ENCODE data around the gene NPAS3.

The NPAS3 gene

DNA sequence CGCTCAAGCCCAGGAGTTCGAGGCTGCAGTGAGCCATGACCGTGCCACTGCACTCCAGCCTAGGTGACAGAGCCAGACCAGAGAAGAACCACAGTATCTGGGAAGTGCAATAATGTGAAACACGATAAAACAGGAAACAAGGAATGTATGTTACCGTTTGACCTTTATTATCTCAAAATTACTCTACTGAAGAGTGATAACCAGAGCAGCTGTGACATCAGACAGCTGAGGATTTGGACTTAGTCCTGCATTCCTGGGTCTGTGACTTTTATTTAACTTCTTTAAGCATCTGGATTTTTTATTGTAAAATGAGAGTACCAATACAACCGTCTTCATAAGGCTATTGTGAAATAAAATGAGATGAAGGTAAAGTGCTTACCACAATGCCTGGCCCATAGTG is 806.5 kb downstream of the NPAS3 start:
- Histone ChIP-seq H3K27ac (replicated peaks) (no peak overlapping the region), H3K27me3 (ENCODE audit: insufficient read depth, poor library complexity, severe bottlenecking) (no peaks in the 10 kb centered on the region), H3K4me3 (replicated peaks; ENCODE audit: insufficient read depth, low read length) (no peak overlapping the region)
- TF ChIP-seq, protein P1, sequence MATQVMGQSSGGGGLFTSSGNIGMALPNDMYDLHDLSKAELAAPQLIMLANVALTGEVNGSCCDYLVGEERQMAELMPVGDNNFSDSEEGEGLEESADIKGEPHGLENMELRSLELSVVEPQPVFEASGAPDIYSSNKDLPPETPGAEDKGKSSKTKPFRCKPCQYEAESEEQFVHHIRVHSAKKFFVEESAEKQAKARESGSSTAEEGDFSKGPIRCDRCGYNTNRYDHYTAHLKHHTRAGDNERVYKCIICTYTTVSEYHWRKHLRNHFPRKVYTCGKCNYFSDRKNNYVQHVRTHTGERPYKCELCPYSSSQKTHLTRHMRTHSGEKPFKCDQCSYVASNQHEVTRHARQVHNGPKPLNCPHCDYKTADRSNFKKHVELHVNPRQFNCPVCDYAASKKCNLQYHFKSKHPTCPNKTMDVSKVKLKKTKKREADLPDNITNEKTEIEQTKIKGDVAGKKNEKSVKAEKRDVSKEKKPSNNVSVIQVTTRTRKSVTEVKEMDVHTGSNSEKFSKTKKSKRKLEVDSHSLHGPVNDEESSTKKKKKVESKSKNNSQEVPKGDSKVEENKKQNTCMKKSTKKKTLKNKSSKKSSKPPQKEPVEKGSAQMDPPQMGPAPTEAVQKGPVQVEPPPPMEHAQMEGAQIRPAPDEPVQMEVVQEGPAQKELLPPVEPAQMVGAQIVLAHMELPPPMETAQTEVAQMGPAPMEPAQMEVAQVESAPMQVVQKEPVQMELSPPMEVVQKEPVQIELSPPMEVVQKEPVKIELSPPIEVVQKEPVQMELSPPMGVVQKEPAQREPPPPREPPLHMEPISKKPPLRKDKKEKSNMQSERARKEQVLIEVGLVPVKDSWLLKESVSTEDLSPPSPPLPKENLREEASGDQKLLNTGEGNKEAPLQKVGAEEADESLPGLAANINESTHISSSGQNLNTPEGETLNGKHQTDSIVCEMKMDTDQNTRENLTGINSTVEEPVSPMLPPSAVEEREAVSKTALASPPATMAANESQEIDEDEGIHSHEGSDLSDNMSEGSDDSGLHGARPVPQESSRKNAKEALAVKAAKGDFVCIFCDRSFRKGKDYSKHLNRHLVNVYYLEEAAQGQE (IDR thresholded peaks at IDR 0.05; ENCODE audit: insufficient replicate concordance, low read depth): no peak
- no peak for TF ChIP-seq GABPA (IDR thresholded peaks at IDR 0.05; ENCODE audit: low read depth)
- no peak for TF ChIP-seq POLR2AphosphoS5 (IDR thresholded peaks at IDR 0.05; ENCODE audit: low read depth)
- TF ChIP-seq, protein P2, sequence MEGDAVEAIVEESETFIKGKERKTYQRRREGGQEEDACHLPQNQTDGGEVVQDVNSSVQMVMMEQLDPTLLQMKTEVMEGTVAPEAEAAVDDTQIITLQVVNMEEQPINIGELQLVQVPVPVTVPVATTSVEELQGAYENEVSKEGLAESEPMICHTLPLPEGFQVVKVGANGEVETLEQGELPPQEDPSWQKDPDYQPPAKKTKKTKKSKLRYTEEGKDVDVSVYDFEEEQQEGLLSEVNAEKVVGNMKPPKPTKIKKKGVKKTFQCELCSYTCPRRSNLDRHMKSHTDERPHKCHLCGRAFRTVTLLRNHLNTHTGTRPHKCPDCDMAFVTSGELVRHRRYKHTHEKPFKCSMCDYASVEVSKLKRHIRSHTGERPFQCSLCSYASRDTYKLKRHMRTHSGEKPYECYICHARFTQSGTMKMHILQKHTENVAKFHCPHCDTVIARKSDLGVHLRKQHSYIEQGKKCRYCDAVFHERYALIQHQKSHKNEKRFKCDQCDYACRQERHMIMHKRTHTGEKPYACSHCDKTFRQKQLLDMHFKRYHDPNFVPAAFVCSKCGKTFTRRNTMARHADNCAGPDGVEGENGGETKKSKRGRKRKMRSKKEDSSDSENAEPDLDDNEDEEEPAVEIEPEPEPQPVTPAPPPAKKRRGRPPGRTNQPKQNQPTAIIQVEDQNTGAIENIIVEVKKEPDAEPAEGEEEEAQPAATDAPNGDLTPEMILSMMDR (IDR thresholded peaks at IDR 0.05; ENCODE audit: insufficient read depth, low read length): no peak
- TF ChIP-seq SPI1 (IDR thresholded peaks at IDR 0.05; ENCODE audit: borderline replicate concordance, low read depth): no peak
- no peak for DNase-seq (ENCODE audit: low read depth in 1 of 2, low spot score in 1 of 2)

DNA sequence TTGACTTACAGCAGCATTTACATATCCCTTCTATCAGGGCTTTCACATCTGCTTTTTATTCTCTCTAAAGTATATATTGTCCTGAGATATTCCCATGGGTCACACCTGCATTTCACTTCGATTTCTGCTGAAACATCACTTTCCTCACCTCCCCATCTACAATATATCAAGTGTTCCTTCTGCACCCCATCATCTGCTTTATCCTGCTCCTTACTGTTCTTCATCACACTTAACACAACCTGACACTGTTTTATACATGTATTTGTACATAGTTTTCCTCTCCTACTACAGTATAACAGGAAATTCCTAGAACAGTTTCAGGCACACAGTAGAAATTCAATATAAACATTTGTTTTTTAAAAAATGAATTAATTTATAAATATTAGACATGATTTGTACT is 809.1 kb downstream of the NPAS3 start:
- no peak for DNase-seq (ENCODE audit: low read depth in 1 of 2, low spot score in 1 of 2)
- Histone ChIP-seq H3K4me3 (replicated peaks; ENCODE audit: insufficient read depth, low read length) (no peak overlapping the region), H3K27ac (replicated peaks) (no peak overlapping the region), H3K27me3 (ENCODE audit: insufficient read depth, poor library complexity, severe bottlenecking) (no peaks in the 10 kb centered on the region)
- TF ChIP-seq GABPA (IDR thresholded peaks at IDR 0.05; ENCODE audit: low read depth): no peak
- no peak for TF ChIP-seq POLR2AphosphoS5 (IDR thresholded peaks at IDR 0.05; ENCODE audit: low read depth)
- no peak for TF ChIP-seq SPI1 (IDR thresholded peaks at IDR 0.05; ENCODE audit: borderline replicate concordance, low read depth)
- TF ChIP-seq, protein P1 (IDR thresholded peaks at IDR 0.05; ENCODE audit: insufficient replicate concordance, low read depth): no peak
- TF ChIP-seq, protein P2 (IDR thresholded peaks at IDR 0.05; ENCODE audit: insufficient read depth, low read length): no peak

DNA sequence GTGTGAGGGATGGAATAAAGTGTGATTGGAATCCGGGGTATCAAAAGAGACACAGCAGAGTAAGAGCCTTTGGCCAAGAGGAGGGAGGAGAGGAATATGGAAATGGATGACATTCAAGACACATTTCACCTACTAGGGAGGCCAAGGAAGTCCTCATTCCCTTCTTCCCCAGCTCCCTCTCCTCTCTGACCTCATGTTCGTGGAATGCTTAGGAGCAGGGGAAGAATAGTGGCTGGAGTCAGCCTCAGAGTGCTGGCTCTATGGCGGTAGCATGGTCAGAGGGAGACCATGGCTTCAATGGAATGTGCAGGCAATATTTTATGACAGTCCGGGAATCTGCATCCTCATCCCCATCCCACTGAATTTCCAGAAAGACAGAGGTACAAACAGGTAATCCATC is 815.6 kb downstream of the NPAS3 start:
- DNase-seq (ENCODE audit: low read depth in 1 of 2, low spot score in 1 of 2): no peak
- no peaks in the 10 kb centered on the region for H3K27me3 ChIP-seq (ENCODE audit: insufficient read depth, poor library complexity, severe bottlenecking)
- TF ChIP-seq, protein P1 (IDR thresholded peaks at IDR 0.05; ENCODE audit: insufficient replicate concordance, low read depth): no peak
- TF ChIP-seq, protein P2 (IDR thresholded peaks at IDR 0.05; ENCODE audit: insufficient read depth, low read length): no peak
- H3K4me3 ChIP-seq (replicated peaks; ENCODE audit: insufficient read depth, low read length): no peak overlapping the region
- no peak overlapping the region for H3K27ac ChIP-seq (replicated peaks)

Data from HL-60 (cell line).